IPS DF 6.9 (cell line): Measurements from ENCODE around the gene SND1.
"Not testable (repeated sequence)": the region's sequence is repeated elsewhere in the genome, so short reads cannot be mapped to it uniquely, and the experiment has no call there.

ENCODE experiments used
- DNase-seq: peaks from one replicate; pipeline ENCODE4 v3.0.0-alpha.2; 2013; ENCODE audit warnings: low read depth, low spot score
- H3K27ac ChIP-seq: one replicate; pipeline ENCODE4 v1.5.1; 2013; ENCODE audit warnings: low read length, control low read depth
- H3K27me3 ChIP-seq: 2 replicates; pipeline ENCODE4 v1.6.1; 2013; ENCODE audit warnings: mild to moderate bottlenecking, low read length; ENCODE audit not compliant: control insufficient read depth, insufficient read depth
- H3K36me3 ChIP-seq: 2 replicates; pipeline ENCODE4 v1.6.1; 2013; ENCODE audit warnings: low read length; ENCODE audit not compliant: control insufficient read depth, insufficient read depth
- H3K4me1 ChIP-seq: 2 replicates; pipeline ENCODE4 v1.6.1; 2013; ENCODE audit warnings: low read length; ENCODE audit not compliant: control insufficient read depth, insufficient read depth
- H3K4me3 ChIP-seq: 2 replicates; pipeline ENCODE4 v1.5.1; 2013; ENCODE audit warnings: mild to moderate bottlenecking, low read length
- H3K9me3 ChIP-seq: 2 replicates; pipeline ENCODE4 v1.6.1; 2013; ENCODE audit warnings: low read length, inconsistent platforms; ENCODE audit not compliant: control insufficient read depth, insufficient read depth
- WGBS: extraction: QIAGEN DNeasy Blood & Tissue Kit; methylation state at CpG from one replicate; pipeline ENCODE4 v1.1.7; 2013; ENCODE audit warnings: mixed read lengths, missing lambda C conversion rate; ENCODE audit not compliant: insufficient read length, insufficient coverage; 5-methylcytosine and 5-hydroxymethylcytosine counted together

Gene SND1

GRCh38 chr7:127824682-127825081 lies 172.7 kb downstream of the SND1 start:
- Histone ChIP-seq H3K9me3 (no peaks in the 10 kb centered on the region), H3K36me3 (no peaks in the 10 kb centered on the region), H3K4me1 (no peaks in the 10 kb centered on the region), H3K4me3 (no peak overlapping the region), H3K27me3 (no peaks in the 10 kb centered on the region), H3K27ac (no peak overlapping the region)
- no CpG with 5 or more reads among the region's 1 CpG for WGBS
- no peak for DNase-seq

- no peak for DNase-seq
- no peaks in the 10 kb centered on the region for H3K4me1 ChIP-seq
- no peaks in the 10 kb centered on the region for H3K9me3 ChIP-seq
- WGBS, result no CpG with 5 or more reads among the region's 4 CpGs
- no peaks in the 10 kb centered on the region for H3K36me3 ChIP-seq
- no peaks in the 10 kb centered on the region for H3K27me3 ChIP-seq
- no peak overlapping the region for H3K27ac ChIP-seq
- no peak overlapping the region for H3K4me3 ChIP-seq
Measured at GRCh38 chr7:127828843-127829500, 177.0 kb downstream of the SND1 start.

- WGBS, result no CpG with 5 or more reads among the region's 5 CpGs
- DNase-seq, result no peak
- Histone ChIP-seq H3K27me3 (no peaks in the 10 kb centered on the region), H3K4me1 (no peaks in the 10 kb centered on the region), H3K27ac (no peak overlapping the region), H3K9me3 (no peaks in the 10 kb centered on the region), H3K4me3 (no peak overlapping the region), H3K36me3 (no peaks in the 10 kb centered on the region)
Measured at GRCh38 chr7:127831318-127832219, 179.6 kb downstream of the SND1 start.

- no peak for DNase-seq
- no peaks in the 10 kb centered on the region for H3K4me1 ChIP-seq
- WGBS, result no CpG with 5 or more reads among the region's 7 CpGs
- no peaks in the 10 kb centered on the region for H3K27me3 ChIP-seq
- no peaks in the 10 kb centered on the region for H3K36me3 ChIP-seq
- no peak overlapping the region for H3K27ac ChIP-seq
- no peaks in the 10 kb centered on the region for H3K9me3 ChIP-seq
- no peak overlapping the region for H3K4me3 ChIP-seq
Measured at GRCh38 chr7:127832592-127832991, 180.6 kb downstream of the SND1 start.

- Histone ChIP-seq H3K27me3 (no peaks in the 10 kb centered on the region), H3K36me3 (no peaks in the 10 kb centered on the region), H3K4me3 (no peak overlapping the region), H3K4me1 (no peaks in the 10 kb centered on the region), H3K9me3 (no peaks in the 10 kb centered on the region), H3K27ac (no peak overlapping the region)
- 100% methylated on average over 1 of the region's 1 CpG for WGBS
- DNase-seq, result no peak
Measured at GRCh38 chr7:127833641-127834040, 181.6 kb downstream of the SND1 start.

GRCh38 chr7:127835679-127836078 lies 183.7 kb downstream of the SND1 start:
- DNase-seq, result no peak
- Histone ChIP-seq H3K27ac (no peak overlapping the region), H3K4me1 (0 out of 2 replicates have a peak, but pooled peaks cover 1% of the 10 kb centered on the region), H3K9me3 (no peaks in the 10 kb centered on the region), H3K36me3 (no peaks in the 10 kb centered on the region), H3K4me3 (no peak overlapping the region), H3K27me3 (no peaks in the 10 kb centered on the region)
- no CpG with 5 or more reads among the region's 4 CpGs for WGBS

GRCh38 chr7:127837816-127838410 lies 185.9 kb downstream of the SND1 start:
- WGBS, result no CpG with 5 or more reads among the region's 7 CpGs
- not testable (repeated sequence) for H3K4me1 ChIP-seq, H3K36me3 ChIP-seq, H3K27me3 ChIP-seq, H3K27ac ChIP-seq, H3K4me3 ChIP-seq, DNase-seq, H3K9me3 ChIP-seq

GRCh38 chr7:127838816-127839415 lies 186.9 kb downstream of the SND1 start:
- Histone ChIP-seq H3K27ac (no peak overlapping the region), H3K4me3 (no peak overlapping the region), H3K9me3 (no peaks in the 10 kb centered on the region), H3K36me3 (no peaks in the 10 kb centered on the region), H3K4me1 (0 out of 2 replicates have a peak, but pooled peaks cover 1% of the 10 kb centered on the region), H3K27me3 (no peaks in the 10 kb centered on the region)
- no peak for DNase-seq
- WGBS, result no CpG with 5 or more reads among the region's 10 CpGs

- no peak overlapping the region for H3K27ac ChIP-seq
- WGBS, result 100% methylated on average over 1 of the region's 6 CpGs
Measured at GRCh38 chr7:127840226-127840951, 188.4 kb downstream of the SND1 start.

More at GRCh38 chr7:127840226-127840951, 188.4 kb downstream of the SND1 start:
- Histone ChIP-seq H3K36me3 (0 out of 2 replicates have a peak, but pooled peaks cover 2% of the 10 kb centered on the region), H3K9me3 (no peaks in the 10 kb centered on the region), H3K27me3 (no peaks in the 10 kb centered on the region), H3K4me3 (no peak overlapping the region), H3K4me1 (0 out of 2 replicates have a peak, but pooled peaks cover 1% of the 10 kb centered on the region)
- no peak for DNase-seq
